ENCODE results near the gene MYO7B.

- TF ChIP-seq CTCF (IDR thresholded peaks at IDR 0.05) (no peak), REST (IDR thresholded peaks at IDR 0.05; ENCODE audit: low read depth, low read length) (no peak), ZBTB33 (IDR thresholded peaks at IDR 0.05; ENCODE audit: borderline replicate concordance, low read depth) (no peak), EP300 (IDR thresholded peaks at IDR 0.05; ENCODE audit: borderline replicate concordance in 1 of 2, low read depth in 1 of 2, low read length in 1 of 2) (no peak), SIN3A (IDR thresholded peaks at IDR 0.05; ENCODE audit: borderline replicate concordance, low read depth, low read length) (no peak), ELF1 (IDR thresholded peaks at IDR 0.05) (no peak), RFX5 (IDR thresholded peaks at IDR 0.05; ENCODE audit: low read length) (no peak), POLR2AphosphoS5 (IDR thresholded peaks at IDR 0.05; ENCODE audit: low read depth, low read length) (no peak), YY1 (IDR thresholded peaks at IDR 0.05; ENCODE audit: low read depth) (no peak), CHD2 (IDR thresholded peaks at IDR 0.05; ENCODE audit: low read length, partially characterized antibody) (no peak), RXRA (IDR thresholded peaks at IDR 0.05; ENCODE audit: borderline replicate concordance, low read depth) (no peak)
- TF ChIP-seq, protein P1, sequence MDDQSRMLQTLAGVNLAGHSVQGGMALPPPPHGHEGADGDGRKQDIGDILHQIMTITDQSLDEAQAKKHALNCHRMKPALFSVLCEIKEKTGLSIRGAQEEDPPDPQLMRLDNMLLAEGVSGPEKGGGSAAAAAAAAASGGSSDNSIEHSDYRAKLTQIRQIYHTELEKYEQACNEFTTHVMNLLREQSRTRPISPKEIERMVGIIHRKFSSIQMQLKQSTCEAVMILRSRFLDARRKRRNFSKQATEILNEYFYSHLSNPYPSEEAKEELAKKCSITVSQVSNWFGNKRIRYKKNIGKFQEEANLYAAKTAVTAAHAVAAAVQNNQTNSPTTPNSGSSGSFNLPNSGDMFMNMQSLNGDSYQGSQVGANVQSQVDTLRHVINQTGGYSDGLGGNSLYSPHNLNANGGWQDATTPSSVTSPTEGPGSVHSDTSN (IDR thresholded peaks at IDR 0.05), result no peak
- TF ChIP-seq, protein P2, sequence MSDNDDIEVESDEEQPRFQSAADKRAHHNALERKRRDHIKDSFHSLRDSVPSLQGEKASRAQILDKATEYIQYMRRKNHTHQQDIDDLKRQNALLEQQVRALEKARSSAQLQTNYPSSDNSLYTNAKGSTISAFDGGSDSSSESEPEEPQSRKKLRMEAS (IDR thresholded peaks at IDR 0.05; ENCODE audit: low read depth), result no peak
These were observed at the start of gene MYO7B for GRCh38 chr2:127535422-127535901.
